Calu3 (cell line): Measurements from ENCODE around the gene ZFYVE28. TPM values are rescaled to one million over a fixed set of nuclear protein-coding genes. Genes with fewer than 3 reads are reported as not detected.

Experiments used
- BruUV-seq: library from RNA; stranded (reverse); fragments of 400-500 nt; replicated peaks from 2 replicates; lab custom pipeline; 2021; lab: Mats Ljungman, UMichigan
- CTCF ChIA-PET: fragments of 300-600 bp; sonication (Branson Sonifier 250); formaldehyde crosslinking; loops from one replicate; lab custom pipeline; 2022; ENCODE audit warnings: antibody characterized with exemption; lab: Charles Lee
- DNase-seq: peaks from one replicate; pipeline ENCODE4 v3.0.0; 2022
- H3K27ac Mint-ChIP-seq: one replicate; pipeline ENCODE4 v1.8.0; 2022; ENCODE audit warnings: mixed read lengths; ENCODE audit not compliant: unreplicated experiment
- H3K27me3 Mint-ChIP-seq: one replicate; pipeline ENCODE4 v1.8.0; 2022; ENCODE audit warnings: mixed read lengths; ENCODE audit not compliant: unreplicated experiment
- H3K36me3 Mint-ChIP-seq: one replicate; pipeline ENCODE4 v1.8.0; 2022; ENCODE audit warnings: mild to moderate bottlenecking, moderate library complexity, mixed read lengths; ENCODE audit not compliant: insufficient read depth, unreplicated experiment
- H3K4me1 Mint-ChIP-seq: one replicate; pipeline ENCODE4 v1.8.0; 2022; ENCODE audit warnings: mild to moderate bottlenecking, low read depth, mixed read lengths; ENCODE audit not compliant: unreplicated experiment
- H3K4me3 Mint-ChIP-seq: one replicate; pipeline ENCODE4 v1.8.0; 2022; ENCODE audit warnings: mild to moderate bottlenecking, low read depth, moderate library complexity, mixed read lengths; ENCODE audit not compliant: unreplicated experiment
- H3K9me3 Mint-ChIP-seq: one replicate; pipeline ENCODE4 v1.8.0; 2022; ENCODE audit warnings: low read depth, mixed read lengths; ENCODE audit not compliant: unreplicated experiment
- intact Hi-C: fragments of 100-400 bp; cut with micrococcal nuclease; formaldehyde crosslinking; loops from one replicate; pipeline ENCODE4 v1.10.0; 2022; ENCODE audit not compliant: unreplicated experiment
- total RNA-seq: library from RNA; stranded (reverse); gene quantifications from 2 replicates; pipeline ENCODE4 v1.2.3, GENCODE V29; 2022
- TF ChIP-seq, protein P1 (sequence below): fragments of 200-600 bp; IDR thresholded peaks from one replicate; pipeline ENCODE4 v1.8.0; 2022; ENCODE audit warnings: antibody characterized with exemption; ENCODE audit not compliant: unreplicated experiment

ZFYVE28 gene
- total RNA-seq, 1 experiment from 2014 or later, result 1.2 TPM

DNA sequence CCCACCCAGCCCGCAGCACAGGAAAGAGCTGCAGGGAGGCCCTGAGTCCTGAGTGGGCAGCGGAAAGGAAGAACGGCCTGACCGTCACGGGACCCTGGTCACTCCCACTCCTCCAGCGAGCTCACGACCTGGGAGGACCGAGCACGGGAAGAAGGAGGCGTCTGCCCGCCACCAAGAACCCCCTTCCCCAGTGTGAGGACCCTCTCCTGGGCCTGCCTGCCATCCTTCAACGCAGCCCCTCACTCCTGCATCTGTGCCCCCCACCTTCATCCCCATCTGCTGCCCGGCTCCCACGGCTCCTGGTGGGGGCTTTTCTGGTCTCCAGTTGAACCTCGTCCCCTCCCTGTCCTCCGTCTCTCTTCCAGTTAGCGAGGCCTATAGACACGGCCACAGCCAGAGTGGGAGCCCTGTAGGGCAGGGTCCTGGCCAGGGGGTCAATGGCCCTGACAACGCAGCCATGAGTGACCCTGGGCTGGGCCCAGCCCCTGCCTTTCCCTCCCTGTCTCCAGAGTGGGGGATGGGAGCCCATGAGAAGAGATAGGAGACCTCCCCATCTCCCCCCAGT, 115.2 kb downstream of the ZFYVE28 start:
- H3K9me3 Mint-ChIP-seq, result peaks cover 2% of the 10 kb centered on the region
- H3K4me3 Mint-ChIP-seq, result no peak overlapping the region
- H3K4me1 Mint-ChIP-seq, result no peaks in the 10 kb centered on the region
- TF ChIP-seq, protein P1, sequence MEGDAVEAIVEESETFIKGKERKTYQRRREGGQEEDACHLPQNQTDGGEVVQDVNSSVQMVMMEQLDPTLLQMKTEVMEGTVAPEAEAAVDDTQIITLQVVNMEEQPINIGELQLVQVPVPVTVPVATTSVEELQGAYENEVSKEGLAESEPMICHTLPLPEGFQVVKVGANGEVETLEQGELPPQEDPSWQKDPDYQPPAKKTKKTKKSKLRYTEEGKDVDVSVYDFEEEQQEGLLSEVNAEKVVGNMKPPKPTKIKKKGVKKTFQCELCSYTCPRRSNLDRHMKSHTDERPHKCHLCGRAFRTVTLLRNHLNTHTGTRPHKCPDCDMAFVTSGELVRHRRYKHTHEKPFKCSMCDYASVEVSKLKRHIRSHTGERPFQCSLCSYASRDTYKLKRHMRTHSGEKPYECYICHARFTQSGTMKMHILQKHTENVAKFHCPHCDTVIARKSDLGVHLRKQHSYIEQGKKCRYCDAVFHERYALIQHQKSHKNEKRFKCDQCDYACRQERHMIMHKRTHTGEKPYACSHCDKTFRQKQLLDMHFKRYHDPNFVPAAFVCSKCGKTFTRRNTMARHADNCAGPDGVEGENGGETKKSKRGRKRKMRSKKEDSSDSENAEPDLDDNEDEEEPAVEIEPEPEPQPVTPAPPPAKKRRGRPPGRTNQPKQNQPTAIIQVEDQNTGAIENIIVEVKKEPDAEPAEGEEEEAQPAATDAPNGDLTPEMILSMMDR, result no peak
- no peak overlapping the region for H3K27ac Mint-ChIP-seq
- H3K27me3 Mint-ChIP-seq, result peaks cover 10% of the 10 kb centered on the region
- H3K36me3 Mint-ChIP-seq, result no peaks in the 10 kb centered on the region
- CTCF ChIA-PET, result no interaction called here
- intact Hi-C loops, result no loop called here
- no peak for DNase-seq
- no TSS peak for BruUV-seq

DNA sequence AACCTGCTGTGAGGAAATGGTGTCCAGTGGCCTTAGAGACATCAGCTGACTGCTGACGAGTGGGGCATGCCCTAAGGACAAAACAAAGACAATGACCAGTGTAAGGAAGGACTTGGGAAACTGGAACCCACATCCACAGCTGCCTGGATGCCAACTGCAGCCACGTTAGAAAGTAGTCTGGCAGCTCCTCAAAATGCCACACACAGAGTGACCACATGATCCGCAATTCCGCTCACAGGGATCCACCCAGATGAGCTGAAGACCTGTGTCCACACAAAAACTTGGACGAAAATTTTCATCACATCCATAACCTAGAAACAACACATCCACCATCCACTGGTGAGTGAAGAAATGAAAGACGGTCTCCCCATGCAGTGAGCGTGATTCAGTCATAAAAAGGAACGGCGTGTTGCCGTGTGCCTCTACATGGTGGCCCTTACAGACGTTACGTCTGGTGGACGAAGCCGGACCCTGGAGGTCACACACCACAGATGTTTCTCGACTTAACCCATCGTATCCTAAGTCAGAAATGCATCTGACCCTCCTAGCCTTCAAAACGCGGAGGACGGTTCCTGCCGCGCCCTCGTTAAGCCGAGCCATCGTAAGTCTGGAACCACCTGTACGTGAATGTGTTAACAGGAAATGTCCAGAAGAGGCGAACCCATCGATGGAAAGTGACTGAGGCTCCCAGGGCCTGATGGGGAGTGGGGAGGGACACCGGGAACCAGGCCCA, 115.9 kb downstream of the ZFYVE28 start:
- CTCF ChIA-PET, result no interaction called here
- intact Hi-C loops, result no loop called here
- no peak overlapping the region for H3K27ac Mint-ChIP-seq
- no peaks in the 10 kb centered on the region for H3K36me3 Mint-ChIP-seq
- DNase-seq, result no peak
- peaks cover 2% of the 10 kb centered on the region for H3K9me3 Mint-ChIP-seq
- H3K27me3 Mint-ChIP-seq, result peaks cover 10% of the 10 kb centered on the region
- no TSS peak for BruUV-seq
- no peaks in the 10 kb centered on the region for H3K4me1 Mint-ChIP-seq
- no peak overlapping the region for H3K4me3 Mint-ChIP-seq
- TF ChIP-seq, protein P1, result no peak

DNA sequence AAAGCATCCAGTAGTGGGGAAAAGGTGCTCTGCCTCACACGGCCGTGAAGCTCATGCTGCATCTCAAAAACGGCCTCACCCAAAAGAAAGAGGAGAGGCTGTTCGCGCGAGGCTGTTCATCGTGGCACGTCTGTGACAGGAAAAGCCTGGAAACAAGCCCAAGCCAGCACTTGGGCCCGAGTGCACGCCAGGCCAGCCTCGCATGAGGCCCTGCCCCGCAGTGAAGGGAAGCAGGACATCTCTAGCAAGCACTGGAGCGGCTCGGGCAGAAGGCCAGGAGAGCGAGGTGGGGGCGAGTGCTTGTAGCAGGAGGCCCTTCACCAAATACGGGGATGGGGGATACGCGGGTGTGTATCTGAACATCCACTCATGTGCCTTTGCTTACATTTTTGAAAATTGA, 116.6 kb downstream of the ZFYVE28 start:
- Mint-ChIP-seq H3K4me1 (no peaks in the 10 kb centered on the region), H3K27ac (no peak overlapping the region), H3K27me3 (peaks cover 17% of the 10 kb centered on the region), H3K9me3 (peaks cover 2% of the 10 kb centered on the region), H3K36me3 (no peaks in the 10 kb centered on the region), H3K4me3 (no peak overlapping the region)
- CTCF ChIA-PET, result no interaction called here
- TF ChIP-seq, protein P1, result no peak
- no peak for DNase-seq
- intact Hi-C loops, result no loop called here
- BruUV-seq, result no TSS peak

DNA sequence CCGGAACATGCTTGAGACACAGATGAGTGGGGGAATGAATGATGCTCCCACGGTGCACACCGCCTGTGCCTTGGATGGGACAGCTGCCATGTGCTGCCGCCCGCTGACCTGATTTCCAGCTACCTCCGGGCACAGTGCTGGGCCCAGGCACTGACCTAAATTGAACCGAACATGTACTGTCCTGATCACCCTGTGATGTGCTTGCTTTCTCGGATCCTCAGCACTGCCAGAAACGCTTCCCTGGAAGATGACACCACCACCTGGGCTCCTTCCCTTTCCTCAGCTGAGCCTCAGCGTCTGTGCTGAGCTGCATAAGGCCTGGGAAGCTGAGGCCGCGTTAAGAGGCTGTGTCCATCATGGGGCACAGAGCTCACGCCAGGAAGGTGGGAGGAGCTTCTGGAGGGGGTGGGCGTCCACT, 117.2 kb downstream of the ZFYVE28 start:
- no peak for DNase-seq
- H3K36me3 Mint-ChIP-seq, result no peaks in the 10 kb centered on the region
- no peak overlapping the region for H3K4me3 Mint-ChIP-seq
- CTCF ChIA-PET, result no interaction called here
- H3K4me1 Mint-ChIP-seq, result no peaks in the 10 kb centered on the region
- H3K27ac Mint-ChIP-seq, result no peak overlapping the region
- intact Hi-C loops, result no loop called here
- BruUV-seq, result no TSS peak
- H3K27me3 Mint-ChIP-seq, result peaks cover 17% of the 10 kb centered on the region
- peaks cover 2% of the 10 kb centered on the region for H3K9me3 Mint-ChIP-seq
- TF ChIP-seq, protein P1, result no peak
